B cell (primary cell): Measurements from ENCODE around the gene C6orf58. TPM values are rescaled to one million over a fixed set of nuclear protein-coding genes. Genes with fewer than 3 reads are reported as not detected.

ENCODE experiments used
- ATAC-seq: fragments of 200-7000 bp; cut with Tn5 transposase; one replicate; pipeline ENCODE4 v1.10.0; 2021; ENCODE audit warnings: low read depth, mild to moderate bottlenecking, moderate number of reproducible peaks, moderate library complexity
- CTCF ChIA-PET: fragments of 350-600 bp; sonication (Branson Sonifier 250); formaldehyde crosslinking; loops from one replicate; lab custom pipeline; 2021; ENCODE audit warnings: antibody characterized with exemption, inconsistent platforms; lab: Charles Lee
- POLR2A ChIA-PET: fragments of 350-600 bp; sonication (Branson Sonifier 250); formaldehyde crosslinking; loops from one replicate; lab custom pipeline; 2021; ENCODE audit warnings: antibody characterized with exemption; lab: Charles Lee
- DNase-seq: peaks from one replicate; pipeline ENCODE4 v3.0.0; 2013
- H2AFZ ChIP-seq: 2 replicates; pipeline ENCODE4 v1.6.1; 2012; ENCODE audit warnings: mild to moderate bottlenecking, low read depth, low read length; ENCODE audit not compliant: insufficient read depth, poor library complexity, severe bottlenecking
- H3K27ac ChIP-seq, 2 donors: 1 replicate in 1 of 2; 2 replicates in 1 of 2; pipeline ENCODE4 v1.5.1; 2012 to 2013; ENCODE audit warnings: low read length in 2 of 2, mild to moderate bottlenecking in 2 of 2, moderate library complexity in 1 of 2
- H3K27me3 ChIP-seq, 4 experiments: fragments of 200-600 bp in 1 of 4; sonication (generic) in 1 of 4; replicated peaks in 1 of 4; 1 replicate in 2 of 4; 2 replicates in 2 of 4; pipeline versions ENCODE4 v1.6.1 to v1.7.0; 2013 to 2016; ENCODE audit warnings: low read length in 3 of 4, mild to moderate bottlenecking in 2 of 4, mixed read lengths in 1 of 4, moderate library complexity in 1 of 4; ENCODE audit not compliant: insufficient read depth in 4 of 4, control insufficient read depth in 3 of 4; ENCODE audit errors: control extremely low read depth in 1 of 4
- H3K36me3 ChIP-seq, 2 experiments: replicated peaks in 1 of 2; 1 replicate in 1 of 2; 2 replicates in 1 of 2; pipeline versions ENCODE4 v1.6.1 to v1.7.1; 2013; ENCODE audit warnings: low read length in 1 of 2; ENCODE audit not compliant: insufficient read depth in 2 of 2, control insufficient read depth in 1 of 2; ENCODE audit errors: control extremely low read depth in 1 of 2, extremely low read depth in 1 of 2
- H3K4me1 ChIP-seq, 2 donors: fragments of 200-600 bp in 1 of 2; sonication (generic) in 1 of 2; 1 replicate in 1 of 2; 2 replicates in 1 of 2; pipeline versions ENCODE4 v1.5.1 to v1.6.1; 2013 to 2017; ENCODE audit warnings: low read length in 2 of 2; ENCODE audit not compliant: control insufficient read depth in 2 of 2, insufficient read depth in 2 of 2
- H3K4me2 ChIP-seq: replicated peaks from 2 replicates; pipeline ENCODE3; 2012; ENCODE audit warnings: mild to moderate bottlenecking, low read depth, low read length; ENCODE audit not compliant: poor library complexity, severe bottlenecking
- H3K4me3 ChIP-seq, 5 experiments: fragments of 200-600 bp in 1 of 5; sonication (generic) in 1 of 5; 1 replicate in 3 of 5; 2 replicates in 2 of 5; pipeline versions ENCODE4 v1.5.1 to v1.7.0; 2011 to 2016; ENCODE audit warnings: low read length in 4 of 5, mild to moderate bottlenecking in 4 of 5, low read depth in 2 of 5, control low read depth in 1 of 5, moderate library complexity in 1 of 5; ENCODE audit not compliant: insufficient read depth in 1 of 5; ENCODE audit errors: control extremely low read depth in 1 of 5, extremely low read depth in 1 of 5
- H3K79me2 ChIP-seq: fragments of 200-600 bp; sonication (generic); one replicate; pipeline ENCODE4 v1.6.0; 2016; ENCODE audit warnings: low read length; ENCODE audit not compliant: control insufficient read depth, insufficient read depth
- H3K9ac ChIP-seq: fragments of 200-600 bp; sonication (generic); 2 replicates; pipeline ENCODE4 v1.6.1; 2017; ENCODE audit warnings: mild to moderate bottlenecking, low read length, moderate library complexity
- H3K9me3 ChIP-seq, 3 donors: one replicate each; pipeline versions ENCODE4 v1.6.1 to v1.7.1; 2013; ENCODE audit warnings: low read length in 2 of 3; ENCODE audit not compliant: control insufficient read depth in 2 of 3, insufficient read depth in 1 of 3; ENCODE audit errors: control extremely low read depth in 1 of 3
- H4K20me1 ChIP-seq: 2 replicates; pipeline ENCODE4 v1.6.0; 2012; ENCODE audit warnings: mild to moderate bottlenecking, low read length; ENCODE audit not compliant: insufficient read depth, control insufficient read depth, poor library complexity, severe bottlenecking
- H3K27ac Mint-ChIP-seq: one replicate; pipeline ENCODE4 v1.8.0; 2021; ENCODE audit warnings: mixed read lengths
- H3K27me3 Mint-ChIP-seq: one replicate; pipeline ENCODE4 v1.8.0; 2021; ENCODE audit warnings: mixed read lengths
- H3K4me1 Mint-ChIP-seq: one replicate; pipeline ENCODE4 v1.8.0; 2021; ENCODE audit warnings: mixed read lengths
- H3K4me3 Mint-ChIP-seq: one replicate; pipeline ENCODE4 v1.8.0; 2021; ENCODE audit warnings: mixed read lengths
- H3K9me3 Mint-ChIP-seq: one replicate; pipeline ENCODE4 v1.8.0; 2022; ENCODE audit warnings: mixed read lengths; ENCODE audit not compliant: insufficient read depth
- CTCF ChIP-seq: fragments of 200-600 bp; IDR thresholded peaks from one replicate; pipeline ENCODE4 v1.8.0; 2022; ENCODE audit warnings: antibody characterized with exemption, mild to moderate bottlenecking
- EZH2 ChIP-seq: IDR thresholded peaks from 2 replicates; pipeline ENCODE4 v1.6.1; 2012; ENCODE audit warnings: borderline replicate concordance, low read depth, mild to moderate bottlenecking, moderate library complexity, low read length; ENCODE audit not compliant: insufficient read depth, poor library complexity, severe bottlenecking
- WGBS: methylation state at CpG from one replicate; pipeline ENCODE4 v1.1.5; 2013; ENCODE audit warnings: missing lambda C conversion rate; ENCODE audit not compliant: insufficient coverage; 5-methylcytosine and 5-hydroxymethylcytosine counted together
- intact Hi-C: fragments of 100-400 bp; cut with micrococcal nuclease; formaldehyde crosslinking; loops from one replicate; pipeline ENCODE4 v1.10.0; 2022
- polyA plus RNA-seq: library from polyadenylated mRNA; depleted of rRNA; stranded (reverse); fragments of >200 nt; gene quantifications from 2 replicates; pipeline ENCODE4 v1.2.3, GENCODE V29; 2012
- total RNA-seq, 2 donors: library from RNA; stranded (reverse); fragments of 120-200 nt in 1 of 2; gene quantifications; 1 replicate in 1 of 2; 2 replicates in 1 of 2; pipeline versions ENCODE4 v1.2.3 to v1.2.4, GENCODE V29; 2013 to 2022

C6orf58 gene
- total and polyA plus RNA-seq, 2 donors (not counting 1 experiment from before 2014, with no cell fraction given): not detected

DNA sequence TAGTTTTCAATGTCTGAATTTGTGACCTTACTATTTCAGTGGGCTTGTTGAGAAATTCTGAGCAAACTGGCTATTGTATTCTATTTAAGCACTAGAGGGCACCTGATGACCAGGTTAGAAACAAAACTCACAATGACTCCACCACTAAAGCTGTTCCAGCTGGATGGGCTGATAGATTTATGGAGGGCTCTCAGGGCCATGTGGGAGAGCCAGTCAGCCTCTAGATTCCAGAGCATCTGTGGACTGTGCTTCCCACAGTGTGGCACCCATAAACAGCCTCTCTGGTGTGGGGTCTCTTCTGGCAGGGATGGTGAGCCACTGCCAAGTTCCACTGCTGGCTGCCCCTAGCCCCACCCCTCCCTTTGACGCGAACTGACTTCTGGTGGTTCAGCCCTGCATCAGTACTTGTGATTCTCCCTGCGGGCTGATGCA lies 29.2 kb downstream of the C6orf58 start:
- H3K4me3 Mint-ChIP-seq: no peak overlapping the region
- no peaks in the 10 kb centered on the region for H3K4me1 ChIP-seq
- intact Hi-C loops: no loop called here
- ATAC-seq (no peak), DNase-seq (no peak)
- H3K27ac ChIP-seq: no peak overlapping the region
- WGBS: 86% methylated on average over 2 of the region's 3 CpGs
- H4K20me1 ChIP-seq: no peaks in the 10 kb centered on the region
- H3K4me2 ChIP-seq: no peak overlapping the region
- no peak overlapping the region for H3K4me3 ChIP-seq
- no peak for TF ChIP-seq CTCF
- TF ChIP-seq EZH2: no peak
- H3K9me3 Mint-ChIP-seq: peaks cover 3% of the 10 kb centered on the region
- H3K36me3 ChIP-seq: no peaks in the 10 kb centered on the region
- H3K79me2 ChIP-seq: no peaks in the 10 kb centered on the region
- H3K9ac ChIP-seq: no peak overlapping the region
- no peak overlapping the region for H2AFZ ChIP-seq
- no peak overlapping the region for H3K27ac Mint-ChIP-seq
- POLR2A ChIA-PET: no interaction called here
- H3K9me3 ChIP-seq: no peaks in the 10 kb centered on the region
- no peaks in the 10 kb centered on the region for H3K27me3 ChIP-seq
- CTCF ChIA-PET: no interaction called here
- H3K4me1 Mint-ChIP-seq: no peaks in the 10 kb centered on the region
- no peaks in the 10 kb centered on the region for H3K27me3 Mint-ChIP-seq

- no peaks in the 10 kb centered on the region for H3K4me1 Mint-ChIP-seq
- DNase-seq (no peak), ATAC-seq (no peak)
- Histone ChIP-seq H3K4me3 (no peak overlapping the region), H3K9me3 (no peaks in the 10 kb centered on the region), H3K4me2 (no peak overlapping the region), H3K4me1 (no peaks in the 10 kb centered on the region), H3K27ac (no peak overlapping the region), H3K36me3 (no peaks in the 10 kb centered on the region), H3K79me2 (no peaks in the 10 kb centered on the region), H4K20me1 (no peaks in the 10 kb centered on the region), H3K27me3 (no peaks in the 10 kb centered on the region), H3K9ac (no peak overlapping the region), H2AFZ (no peak overlapping the region)
- CTCF ChIA-PET: no interaction called here
- POLR2A ChIA-PET: no interaction called here
- 80% methylated on average over 1 of the region's 3 CpGs for WGBS
- no peaks in the 10 kb centered on the region for H3K9me3 Mint-ChIP-seq
- no peak overlapping the region for H3K27ac Mint-ChIP-seq
- intact Hi-C loops: no loop called here
- H3K27me3 Mint-ChIP-seq: no peaks in the 10 kb centered on the region
- H3K4me3 Mint-ChIP-seq: no peak overlapping the region
- TF ChIP-seq CTCF: no peak
- TF ChIP-seq EZH2: no peak
Observed at GRCh38 chr6:127608554-127609270, 31.7 kb downstream of the C6orf58 start.
